Cardiac muscle cell (in vitro differentiated cells and primary cell): ENCODE results near the gene RNF150. TPM values are rescaled to one million over a fixed set of nuclear protein-coding genes. Genes with fewer than 3 reads are reported as not detected.

Experiments used
- DNase-seq, 2 donors: peaks; one replicate each; pipeline versions ENCODE4 v3.0.0 to v3.0.0-alpha.2; 2010 to 2017; ENCODE audit warnings: low read depth in 1 of 2, low spot score in 1 of 2
- H3K27ac ChIP-seq: fragments of 200-600 bp; sonication (generic); 2 replicates; pipeline ENCODE4 v1.5.1; 2016
- H3K27me3 ChIP-seq: fragments of 200-600 bp; sonication (generic); 2 replicates; pipeline ENCODE4 v1.6.0; 2016; ENCODE audit warnings: control low read depth
- H3K36me3 ChIP-seq: fragments of 200-600 bp; sonication (generic); 2 replicates; pipeline ENCODE4 v1.5.1; 2016; ENCODE audit warnings: control low read depth
- H3K4me1 ChIP-seq: fragments of 200-600 bp; sonication (generic); 2 replicates; pipeline ENCODE4 v1.8.1; 2017; ENCODE audit warnings: low read depth, mild to moderate bottlenecking, mixed run types
- H3K4me3 ChIP-seq: fragments of 200-600 bp; sonication (generic); 2 replicates; pipeline ENCODE4 v1.5.1; 2016; ENCODE audit warnings: mild to moderate bottlenecking
- H3K9me3 ChIP-seq: fragments of 200-600 bp; sonication (generic); 2 replicates; pipeline ENCODE4 v1.5.1; 2017; ENCODE audit warnings: low read depth, mild to moderate bottlenecking, control low read depth
- polyA plus RNA-seq: library from polyadenylated mRNA; unstranded; fragments of >200 nt; fragmentation: Nextera tagmentation; extraction: Ambion mirVana; gene quantifications from 2 replicates; pipeline ENCODE4 v1.2.1, GENCODE V29; 2016
- total RNA-seq: library from RNA; depleted of rRNA; stranded (reverse); fragments of >200 nt; gene quantifications from 2 replicates; pipeline ENCODE4 v1.2.3, GENCODE V29; 2016
- TF ChIP-seq, protein P1 (sequence below): IDR thresholded peaks from 2 replicates; pipeline ENCODE4 v1.5.1; 2012; ENCODE audit warnings: low read depth, mild to moderate bottlenecking, low read length

RNF150 gene
- total and polyA plus RNA-seq, 2 experiments from 2014 or later: 20.1 to 57.4 TPM

DNA sequence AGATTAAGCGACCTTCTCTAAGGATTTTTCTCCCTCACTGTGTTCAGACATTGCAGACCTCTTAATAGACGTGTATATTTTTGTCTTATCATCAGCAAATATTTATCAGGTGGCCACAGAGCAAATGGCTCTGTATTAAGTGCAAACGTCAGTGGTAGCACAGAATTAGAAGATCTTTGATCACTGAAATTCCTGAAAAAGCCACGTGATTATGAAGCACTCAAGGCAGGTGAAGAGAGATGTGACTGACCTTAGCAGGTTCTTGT is 271.2 kb downstream of the RNF150 start:
- H3K27me3 ChIP-seq: no peaks in the 10 kb centered on the region
- no peaks in the 10 kb centered on the region for H3K9me3 ChIP-seq
- H3K4me3 ChIP-seq: no peak overlapping the region
- H3K27ac ChIP-seq: peak overlapping the region; percentile 9
- TF ChIP-seq, protein P1, sequence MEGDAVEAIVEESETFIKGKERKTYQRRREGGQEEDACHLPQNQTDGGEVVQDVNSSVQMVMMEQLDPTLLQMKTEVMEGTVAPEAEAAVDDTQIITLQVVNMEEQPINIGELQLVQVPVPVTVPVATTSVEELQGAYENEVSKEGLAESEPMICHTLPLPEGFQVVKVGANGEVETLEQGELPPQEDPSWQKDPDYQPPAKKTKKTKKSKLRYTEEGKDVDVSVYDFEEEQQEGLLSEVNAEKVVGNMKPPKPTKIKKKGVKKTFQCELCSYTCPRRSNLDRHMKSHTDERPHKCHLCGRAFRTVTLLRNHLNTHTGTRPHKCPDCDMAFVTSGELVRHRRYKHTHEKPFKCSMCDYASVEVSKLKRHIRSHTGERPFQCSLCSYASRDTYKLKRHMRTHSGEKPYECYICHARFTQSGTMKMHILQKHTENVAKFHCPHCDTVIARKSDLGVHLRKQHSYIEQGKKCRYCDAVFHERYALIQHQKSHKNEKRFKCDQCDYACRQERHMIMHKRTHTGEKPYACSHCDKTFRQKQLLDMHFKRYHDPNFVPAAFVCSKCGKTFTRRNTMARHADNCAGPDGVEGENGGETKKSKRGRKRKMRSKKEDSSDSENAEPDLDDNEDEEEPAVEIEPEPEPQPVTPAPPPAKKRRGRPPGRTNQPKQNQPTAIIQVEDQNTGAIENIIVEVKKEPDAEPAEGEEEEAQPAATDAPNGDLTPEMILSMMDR: no peak
- H3K36me3 ChIP-seq: peaks cover 4% of the 10 kb centered on the region
- no peak for DNase-seq
- peaks cover 20% of the 10 kb centered on the region for H3K4me1 ChIP-seq

DNA sequence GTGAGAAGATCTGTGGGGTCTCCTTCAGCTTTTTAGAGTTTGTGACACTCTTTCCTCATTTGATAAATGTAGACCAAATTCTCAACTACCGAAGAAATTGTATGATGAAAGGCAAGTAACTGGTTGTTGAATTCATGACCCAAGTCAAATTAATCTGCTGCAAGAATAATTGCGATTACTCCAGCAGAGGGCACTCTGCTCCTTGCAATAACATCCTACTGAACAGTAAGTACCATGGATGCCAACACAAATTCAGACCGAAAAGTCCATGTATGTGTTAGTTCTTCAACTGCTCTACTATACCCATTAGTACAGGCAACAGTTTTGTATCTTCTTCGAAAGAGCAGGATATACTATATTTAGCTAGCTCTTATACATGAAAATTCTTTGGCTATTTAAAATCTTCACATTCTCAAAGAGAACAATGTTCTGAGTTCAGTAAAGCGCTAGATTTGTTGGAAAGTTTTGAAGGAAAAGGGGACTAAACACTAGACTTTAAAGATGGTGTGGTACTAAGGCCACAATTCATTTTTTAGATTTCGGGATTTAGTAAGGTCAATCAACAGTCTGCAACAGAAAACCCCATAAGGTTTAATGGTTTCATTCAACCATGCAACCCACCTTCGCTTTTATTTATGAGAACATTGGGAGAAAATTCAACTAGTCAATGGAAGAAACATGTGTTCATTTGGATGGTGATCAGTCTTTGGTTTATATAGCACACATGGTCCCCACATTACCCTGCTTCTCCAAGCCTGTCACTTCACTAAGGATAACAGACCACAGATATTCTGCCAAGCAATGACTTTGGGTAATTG is 271.7 kb downstream of the RNF150 start:
- TF ChIP-seq, protein P1: peak; percentile 71
- Histone ChIP-seq H3K4me3 (no peak overlapping the region), H3K36me3 (peaks cover 4% of the 10 kb centered on the region), H3K4me1 (peaks cover 17% of the 10 kb centered on the region), H3K27ac (peak overlapping the region; percentile 9), H3K27me3 (no peaks in the 10 kb centered on the region), H3K9me3 (no peaks in the 10 kb centered on the region)
- DNase-seq: peak; percentile 85 to 92

DNA sequence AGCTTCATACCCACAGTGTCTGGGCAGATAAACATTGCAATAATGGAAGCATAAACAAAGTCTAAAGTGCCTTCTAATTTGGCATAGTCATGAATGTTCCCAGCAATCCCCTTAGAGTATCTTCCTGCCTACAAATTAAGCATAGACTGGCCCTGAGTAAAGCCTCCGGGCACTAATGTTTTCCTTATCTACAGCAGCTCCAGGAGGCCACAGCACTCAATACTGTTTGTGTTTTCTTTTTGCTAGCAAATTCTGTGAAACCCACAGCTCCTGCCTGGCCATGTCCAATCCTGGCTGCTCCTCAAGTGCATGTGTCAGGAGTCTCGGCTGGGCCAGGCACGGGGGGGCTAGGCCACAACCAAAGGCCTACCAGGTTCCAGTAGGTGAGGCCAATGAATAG is 274.4 kb downstream of the RNF150 start:
- TF ChIP-seq, protein P1: no peak
- H3K9me3 ChIP-seq: no peaks in the 10 kb centered on the region
- peaks cover under 1% of the 10 kb centered on the region for H3K36me3 ChIP-seq
- H3K27ac ChIP-seq: no peak overlapping the region
- no peak for DNase-seq
- H3K4me3 ChIP-seq: no peak overlapping the region
- no peaks in the 10 kb centered on the region for H3K27me3 ChIP-seq
- H3K4me1 ChIP-seq: peaks cover 11% of the 10 kb centered on the region

DNA sequence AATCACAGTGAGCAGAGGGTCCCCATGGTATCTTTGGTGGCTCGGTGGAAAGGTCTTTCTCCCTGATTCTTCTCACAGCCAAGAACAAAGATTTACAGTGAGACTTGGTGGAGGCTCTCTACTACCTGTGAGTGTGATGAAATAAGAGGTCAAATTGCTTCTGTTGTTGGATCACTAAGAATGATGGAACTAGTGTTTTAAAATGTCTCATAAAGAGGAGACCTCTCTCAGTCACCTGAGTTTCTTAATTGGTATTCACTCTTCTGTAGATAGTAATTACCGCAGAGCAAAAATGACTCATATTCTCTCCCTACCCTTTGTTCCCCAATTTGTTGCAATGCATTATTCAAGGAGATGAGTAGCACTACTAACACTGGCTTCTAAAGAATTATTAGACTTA is 276.2 kb downstream of the RNF150 start:
- H3K27ac ChIP-seq: no peak overlapping the region
- no peaks in the 10 kb centered on the region for H3K9me3 ChIP-seq
- no peak for DNase-seq
- H3K27me3 ChIP-seq: no peaks in the 10 kb centered on the region
- no peaks in the 10 kb centered on the region for H3K36me3 ChIP-seq
- H3K4me3 ChIP-seq: no peak overlapping the region
- H3K4me1 ChIP-seq: peaks cover 7% of the 10 kb centered on the region
- TF ChIP-seq, protein P1: no peak

DNA sequence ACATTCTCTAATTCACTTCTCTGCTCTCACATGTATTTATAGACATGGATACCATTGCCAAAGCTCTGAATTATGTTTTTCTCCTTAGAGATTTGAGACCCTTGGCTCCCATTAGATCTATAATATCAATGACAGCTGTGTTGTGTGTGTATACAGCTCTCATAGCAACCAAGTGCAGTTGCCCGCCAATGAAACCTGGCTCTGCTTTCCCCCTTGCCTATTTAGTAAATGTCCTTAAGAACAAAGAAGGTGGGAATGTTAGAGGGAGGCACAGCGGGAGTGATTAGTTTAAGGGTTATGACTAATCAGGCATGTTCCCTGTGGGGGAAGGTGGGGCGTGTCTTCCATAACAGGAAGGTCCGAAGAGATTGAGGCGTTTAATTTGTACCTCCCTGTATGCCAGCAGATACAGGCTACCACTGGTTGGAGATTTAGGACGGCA is 276.6 kb downstream of the RNF150 start:
- peaks cover 2% of the 10 kb centered on the region for H3K4me1 ChIP-seq
- DNase-seq: peak in 1 of 2 donors; percentile 74
- no peaks in the 10 kb centered on the region for H3K9me3 ChIP-seq
- no peak overlapping the region for H3K27ac ChIP-seq
- no peaks in the 10 kb centered on the region for H3K27me3 ChIP-seq
- no peaks in the 10 kb centered on the region for H3K36me3 ChIP-seq
- TF ChIP-seq, protein P1: no peak
- no peak overlapping the region for H3K4me3 ChIP-seq
